GM12872 (cell line): ENCODE measurements around the gene ZNF831.

Experiments
- CTCF ChIP-seq: IDR thresholded peaks from 3 replicates; pipeline ENCODE4 v1.5.1; 2011; ENCODE audit warnings: low read depth, mild to moderate bottlenecking, low read length, moderate library complexity; ENCODE audit not compliant: insufficient read depth

ZNF831 gene

GRCh38 chr20:59269411-59270025, 105.9 kb downstream of the ZNF831 start:
- no peak for TF ChIP-seq CTCF

GRCh38 chr20:59270380-59270779, 106.8 kb downstream of the ZNF831 start:
- no peak for TF ChIP-seq CTCF

- no peak for TF ChIP-seq CTCF
These were observed 110.2 kb downstream of the ZNF831 start for GRCh38 chr20:59273739-59274357.

GRCh38 chr20:59276938-59277337, 113.3 kb downstream of the ZNF831 start:
- no peak for TF ChIP-seq CTCF

- no peak for TF ChIP-seq CTCF
These were observed 120.8 kb downstream of the ZNF831 start for GRCh38 chr20:59284470-59284869.

- TF ChIP-seq CTCF, result no peak
These were observed 126.4 kb downstream of the ZNF831 start for GRCh38 chr20:59289994-59290393.

- no peak for TF ChIP-seq CTCF
These were observed 128.2 kb downstream of the ZNF831 start for GRCh38 chr20:59291740-59292383.
